GM10266 (cell line): ENCODE data around the gene TARS1.

ENCODE experiments used
- DNase-seq: peaks from one replicate; pipeline ENCODE4 v3.0.0; 2012; ENCODE audit errors: extremely low spot score
- TF ChIP-seq, protein P1 (sequence below): IDR thresholded peaks from 2 replicates; pipeline ENCODE4 v1.5.1; 2012; ENCODE audit warnings: mild to moderate bottlenecking, low read depth; ENCODE audit not compliant: control insufficient read depth, insufficient read depth; ENCODE audit errors: missing control alignments

Gene TARS1

DNA sequence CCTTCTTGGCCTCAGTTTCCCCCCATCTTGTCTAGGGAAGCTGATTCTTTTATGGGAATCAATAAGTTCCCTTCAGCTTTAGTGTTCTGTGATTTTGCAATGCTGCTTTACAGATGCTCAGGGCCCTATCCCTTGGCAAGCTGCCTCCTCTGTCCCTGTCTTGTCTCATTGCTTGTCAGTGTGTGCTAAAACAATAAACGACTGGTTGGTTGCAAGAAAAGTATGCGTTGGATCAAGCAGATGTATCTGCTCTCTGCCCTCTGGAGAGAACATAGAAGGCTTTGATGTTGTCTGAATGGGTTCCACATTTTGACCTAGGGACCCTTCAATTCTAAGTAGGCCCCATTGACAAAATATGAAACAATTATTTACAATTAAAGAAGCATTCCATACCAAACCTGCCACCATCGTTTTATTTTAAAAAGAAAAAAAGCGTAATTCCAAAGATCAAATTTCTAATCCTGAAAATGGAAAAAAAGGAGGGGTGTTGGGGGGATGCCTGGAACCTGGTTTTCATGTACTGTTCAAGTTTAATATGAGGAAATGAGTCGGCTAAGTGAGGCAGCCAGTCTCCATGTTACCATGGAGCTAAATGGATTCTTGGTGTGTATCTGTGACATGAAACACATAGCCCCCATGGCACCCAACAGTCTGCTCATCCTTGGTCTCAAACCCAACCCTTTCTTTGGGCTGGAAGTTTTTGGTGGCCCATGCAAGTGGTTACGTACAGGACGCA lies 31.2 kb upstream of the TARS1 start:
- TF ChIP-seq, protein P1, sequence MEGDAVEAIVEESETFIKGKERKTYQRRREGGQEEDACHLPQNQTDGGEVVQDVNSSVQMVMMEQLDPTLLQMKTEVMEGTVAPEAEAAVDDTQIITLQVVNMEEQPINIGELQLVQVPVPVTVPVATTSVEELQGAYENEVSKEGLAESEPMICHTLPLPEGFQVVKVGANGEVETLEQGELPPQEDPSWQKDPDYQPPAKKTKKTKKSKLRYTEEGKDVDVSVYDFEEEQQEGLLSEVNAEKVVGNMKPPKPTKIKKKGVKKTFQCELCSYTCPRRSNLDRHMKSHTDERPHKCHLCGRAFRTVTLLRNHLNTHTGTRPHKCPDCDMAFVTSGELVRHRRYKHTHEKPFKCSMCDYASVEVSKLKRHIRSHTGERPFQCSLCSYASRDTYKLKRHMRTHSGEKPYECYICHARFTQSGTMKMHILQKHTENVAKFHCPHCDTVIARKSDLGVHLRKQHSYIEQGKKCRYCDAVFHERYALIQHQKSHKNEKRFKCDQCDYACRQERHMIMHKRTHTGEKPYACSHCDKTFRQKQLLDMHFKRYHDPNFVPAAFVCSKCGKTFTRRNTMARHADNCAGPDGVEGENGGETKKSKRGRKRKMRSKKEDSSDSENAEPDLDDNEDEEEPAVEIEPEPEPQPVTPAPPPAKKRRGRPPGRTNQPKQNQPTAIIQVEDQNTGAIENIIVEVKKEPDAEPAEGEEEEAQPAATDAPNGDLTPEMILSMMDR: no peak
- DNase-seq: no peak

DNA sequence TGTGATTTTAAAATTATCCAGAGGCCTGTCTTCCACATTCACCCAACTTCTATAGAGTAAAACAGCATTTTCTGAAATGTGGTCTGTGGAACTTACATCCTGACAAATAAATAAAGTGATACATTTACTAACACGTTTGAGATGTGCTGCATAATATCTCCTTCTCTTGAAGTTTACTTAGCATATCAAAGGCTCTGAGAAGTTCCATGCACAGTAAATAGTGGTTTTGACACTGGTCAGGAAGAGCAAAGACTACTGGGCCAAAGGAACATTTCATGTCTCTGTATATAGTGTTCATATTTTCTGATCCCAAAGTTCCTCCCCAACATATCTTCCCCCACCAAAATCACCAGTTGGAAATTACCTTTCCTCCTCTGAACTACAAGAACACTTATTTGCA lies 30.5 kb upstream of the TARS1 start:
- DNase-seq: no peak
- TF ChIP-seq, protein P1: no peak

DNA sequence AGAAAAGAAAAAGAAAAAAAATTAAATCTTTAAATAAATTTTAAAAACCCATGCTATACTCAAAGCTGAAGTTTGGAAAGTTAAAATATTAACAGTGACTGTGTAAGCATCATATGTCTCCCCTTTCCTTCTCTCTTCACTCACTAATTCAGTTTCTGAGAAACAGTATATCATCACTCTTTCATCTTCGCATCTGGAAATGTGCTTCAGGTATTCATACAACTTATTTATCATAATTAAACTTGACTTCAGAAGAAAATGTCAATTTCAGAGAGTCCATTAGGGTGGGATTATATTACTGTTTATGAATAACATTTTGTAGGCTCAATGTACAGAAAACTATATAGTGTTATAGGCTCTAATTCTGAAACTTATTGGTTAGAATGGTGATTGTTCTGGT lies 29.3 kb upstream of the TARS1 start:
- DNase-seq: no peak
- TF ChIP-seq, protein P1: no peak

DNA sequence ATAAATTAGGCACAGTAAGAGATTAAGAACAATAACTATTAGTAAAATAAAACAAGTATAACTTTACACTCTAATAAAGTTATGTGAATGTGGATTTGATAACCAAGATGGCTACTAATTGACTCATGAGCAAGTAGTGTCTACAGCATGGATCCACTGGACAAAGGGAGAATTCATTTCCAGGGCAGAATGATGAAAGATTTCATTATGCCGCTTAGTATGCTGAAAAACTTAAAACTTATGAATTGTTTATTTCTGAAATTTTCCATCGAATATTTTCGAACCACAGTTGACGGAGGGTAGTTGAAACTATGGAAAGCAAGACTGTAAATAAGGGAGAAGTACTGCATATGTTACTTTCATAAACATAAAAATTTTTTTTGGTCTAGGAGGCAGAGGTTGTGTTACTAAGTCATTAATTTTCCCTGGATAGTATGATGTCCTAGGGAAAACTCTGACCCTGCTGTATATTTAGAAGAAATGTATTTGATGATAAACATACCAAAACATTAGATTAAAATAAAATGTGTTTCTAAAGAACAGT lies 24.9 kb upstream of the TARS1 start:
- no peak for DNase-seq
- TF ChIP-seq, protein P1: no peak

DNA sequence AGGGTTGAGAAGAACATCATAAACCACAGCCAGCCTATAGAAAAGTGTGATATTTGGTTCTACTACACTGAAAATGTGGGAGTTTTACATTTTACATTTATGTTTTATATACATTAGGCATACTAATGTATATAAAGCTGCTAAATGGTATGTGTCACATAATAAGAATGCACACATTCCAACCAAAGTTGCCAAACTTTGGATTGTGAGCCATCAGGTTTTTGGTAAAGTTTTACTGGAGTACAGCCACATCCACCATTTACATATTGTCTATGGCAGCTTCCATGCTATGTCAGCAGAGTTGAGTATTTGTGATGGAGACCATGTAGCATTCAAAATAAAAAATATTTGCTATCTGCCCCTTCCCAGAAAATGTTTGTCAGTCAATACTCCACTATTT lies 23.1 kb upstream of the TARS1 start:
- TF ChIP-seq, protein P1: no peak
- no peak for DNase-seq

DNA sequence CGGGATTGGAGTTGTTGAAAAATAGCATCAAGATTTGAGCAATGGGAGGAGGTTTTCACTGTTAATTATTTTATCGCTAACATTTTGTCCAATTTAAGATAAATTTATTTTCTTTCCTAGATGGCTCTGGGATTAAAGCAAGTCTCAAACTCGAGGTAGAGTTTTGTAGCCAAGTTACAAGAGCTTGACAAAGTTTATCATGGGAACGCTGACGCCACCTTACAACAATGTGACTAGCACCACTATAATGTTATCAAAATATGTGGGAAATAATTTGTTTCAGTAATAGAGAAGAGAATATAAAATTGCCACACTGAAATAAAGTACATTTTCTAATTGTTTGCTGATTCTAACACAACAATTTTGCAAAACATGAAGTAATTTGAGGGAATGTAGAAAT lies 19.8 kb upstream of the TARS1 start:
- no peak for DNase-seq
- TF ChIP-seq, protein P1: no peak

DNA sequence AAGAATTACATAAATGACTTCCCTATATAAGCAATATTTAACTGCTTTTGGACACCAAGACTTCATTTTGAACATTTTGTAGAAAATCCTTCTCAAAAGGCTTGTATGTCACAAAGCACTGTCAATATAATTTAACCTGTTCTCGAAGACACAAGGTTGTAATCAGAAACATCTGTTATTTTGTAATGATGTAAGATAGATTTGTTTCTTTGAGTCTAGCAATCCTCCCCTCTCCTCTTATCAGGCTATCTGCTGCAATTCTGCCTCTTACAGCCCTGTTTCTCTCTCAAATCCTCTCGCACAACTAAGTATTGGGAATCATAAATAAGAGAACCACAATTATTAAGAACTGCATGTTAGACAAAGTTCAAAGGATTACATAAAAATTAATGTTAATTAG lies 18.6 kb upstream of the TARS1 start:
- TF ChIP-seq, protein P1: no peak
- no peak for DNase-seq
